ENCODE data around the gene AHCYL2. TPM values are rescaled to one million over a fixed set of nuclear protein-coding genes. Genes with fewer than 3 reads are reported as not detected.
A peak's percentile ranks its signal among the peaks of the same experiment; 100 is the strongest.

The AHCYL2 gene
- total and polyA plus RNA-seq, 2 experiments from 2014 or later: 7.8 to 29.4 TPM

DNA sequence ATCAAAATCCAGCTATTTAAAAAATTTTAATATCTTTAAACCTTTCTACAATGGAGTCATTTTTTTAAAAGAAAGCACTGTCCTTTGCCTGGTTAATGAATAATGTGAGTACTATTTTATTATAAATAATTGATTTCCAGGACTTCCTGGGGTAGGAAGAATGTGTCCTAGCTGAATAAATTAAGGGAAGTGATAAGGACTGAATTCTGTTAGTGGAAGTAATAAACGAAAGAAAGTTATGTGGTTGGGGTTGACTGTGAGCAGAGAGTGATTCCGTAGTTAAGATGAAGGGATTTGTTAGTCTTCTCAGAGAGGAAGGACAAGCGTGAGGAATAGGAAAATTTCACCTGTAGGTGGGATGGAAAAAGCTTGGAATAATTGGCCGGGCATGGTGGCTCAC is 59.1 kb downstream of the AHCYL2 start (continued):
- TF ChIP-seq, protein P1, sequence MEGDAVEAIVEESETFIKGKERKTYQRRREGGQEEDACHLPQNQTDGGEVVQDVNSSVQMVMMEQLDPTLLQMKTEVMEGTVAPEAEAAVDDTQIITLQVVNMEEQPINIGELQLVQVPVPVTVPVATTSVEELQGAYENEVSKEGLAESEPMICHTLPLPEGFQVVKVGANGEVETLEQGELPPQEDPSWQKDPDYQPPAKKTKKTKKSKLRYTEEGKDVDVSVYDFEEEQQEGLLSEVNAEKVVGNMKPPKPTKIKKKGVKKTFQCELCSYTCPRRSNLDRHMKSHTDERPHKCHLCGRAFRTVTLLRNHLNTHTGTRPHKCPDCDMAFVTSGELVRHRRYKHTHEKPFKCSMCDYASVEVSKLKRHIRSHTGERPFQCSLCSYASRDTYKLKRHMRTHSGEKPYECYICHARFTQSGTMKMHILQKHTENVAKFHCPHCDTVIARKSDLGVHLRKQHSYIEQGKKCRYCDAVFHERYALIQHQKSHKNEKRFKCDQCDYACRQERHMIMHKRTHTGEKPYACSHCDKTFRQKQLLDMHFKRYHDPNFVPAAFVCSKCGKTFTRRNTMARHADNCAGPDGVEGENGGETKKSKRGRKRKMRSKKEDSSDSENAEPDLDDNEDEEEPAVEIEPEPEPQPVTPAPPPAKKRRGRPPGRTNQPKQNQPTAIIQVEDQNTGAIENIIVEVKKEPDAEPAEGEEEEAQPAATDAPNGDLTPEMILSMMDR (conservative IDR thresholded peaks at IDR 0.05; ENCODE audit: low read depth in 2 of 2): no peak
- TF ChIP-seq POLR2AphosphoS5 (IDR thresholded peaks at IDR 0.05; ENCODE audit: low read depth) (no peak), JUNB (IDR thresholded peaks at IDR 0.05; ENCODE audit: unreplicated experiment) (no peak)
- TF ChIP-seq, protein P2, sequence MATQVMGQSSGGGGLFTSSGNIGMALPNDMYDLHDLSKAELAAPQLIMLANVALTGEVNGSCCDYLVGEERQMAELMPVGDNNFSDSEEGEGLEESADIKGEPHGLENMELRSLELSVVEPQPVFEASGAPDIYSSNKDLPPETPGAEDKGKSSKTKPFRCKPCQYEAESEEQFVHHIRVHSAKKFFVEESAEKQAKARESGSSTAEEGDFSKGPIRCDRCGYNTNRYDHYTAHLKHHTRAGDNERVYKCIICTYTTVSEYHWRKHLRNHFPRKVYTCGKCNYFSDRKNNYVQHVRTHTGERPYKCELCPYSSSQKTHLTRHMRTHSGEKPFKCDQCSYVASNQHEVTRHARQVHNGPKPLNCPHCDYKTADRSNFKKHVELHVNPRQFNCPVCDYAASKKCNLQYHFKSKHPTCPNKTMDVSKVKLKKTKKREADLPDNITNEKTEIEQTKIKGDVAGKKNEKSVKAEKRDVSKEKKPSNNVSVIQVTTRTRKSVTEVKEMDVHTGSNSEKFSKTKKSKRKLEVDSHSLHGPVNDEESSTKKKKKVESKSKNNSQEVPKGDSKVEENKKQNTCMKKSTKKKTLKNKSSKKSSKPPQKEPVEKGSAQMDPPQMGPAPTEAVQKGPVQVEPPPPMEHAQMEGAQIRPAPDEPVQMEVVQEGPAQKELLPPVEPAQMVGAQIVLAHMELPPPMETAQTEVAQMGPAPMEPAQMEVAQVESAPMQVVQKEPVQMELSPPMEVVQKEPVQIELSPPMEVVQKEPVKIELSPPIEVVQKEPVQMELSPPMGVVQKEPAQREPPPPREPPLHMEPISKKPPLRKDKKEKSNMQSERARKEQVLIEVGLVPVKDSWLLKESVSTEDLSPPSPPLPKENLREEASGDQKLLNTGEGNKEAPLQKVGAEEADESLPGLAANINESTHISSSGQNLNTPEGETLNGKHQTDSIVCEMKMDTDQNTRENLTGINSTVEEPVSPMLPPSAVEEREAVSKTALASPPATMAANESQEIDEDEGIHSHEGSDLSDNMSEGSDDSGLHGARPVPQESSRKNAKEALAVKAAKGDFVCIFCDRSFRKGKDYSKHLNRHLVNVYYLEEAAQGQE (IDR thresholded peaks at IDR 0.05; ENCODE audit: unreplicated experiment): no peak

DNA sequence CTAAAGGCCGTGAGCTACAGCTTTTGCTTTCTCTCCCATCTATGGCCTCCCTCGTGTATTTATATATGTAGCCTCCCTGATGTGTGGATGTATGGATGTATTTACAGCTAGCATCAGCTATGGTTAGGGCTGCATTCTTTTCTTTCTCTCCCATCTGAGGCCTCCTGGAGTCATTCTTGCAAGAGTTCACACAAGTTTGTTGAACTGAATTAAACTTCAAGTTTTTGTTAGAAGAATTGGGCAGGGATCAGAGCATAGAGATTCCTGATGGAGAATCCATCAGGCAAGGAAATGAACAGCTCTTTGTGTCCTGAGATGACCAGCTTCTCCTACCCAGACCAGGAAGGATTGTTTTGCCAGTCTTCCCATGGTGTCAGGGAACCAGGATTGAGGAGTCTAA is 60.3 kb downstream of the AHCYL2 start:
- Mint-ChIP-seq H3K9me3 (no peaks in the 10 kb centered on the region), H3K4me3 (no peak overlapping the region), H3K4me1 (peaks cover 23% of the 10 kb centered on the region), H3K27me3 (ENCODE audit: insufficient read depth, low read depth, poor library complexity) (peaks cover 2% of the 10 kb centered on the region), H3K27ac (no peak overlapping the region), H3K36me3 (ENCODE audit: low read depth) (peaks cover 5% of the 10 kb centered on the region; the same call in 2 of the 3 replicates)
- TF ChIP-seq, protein P2 (IDR thresholded peaks at IDR 0.05; ENCODE audit: unreplicated experiment): no peak
- TF ChIP-seq, protein P3, sequence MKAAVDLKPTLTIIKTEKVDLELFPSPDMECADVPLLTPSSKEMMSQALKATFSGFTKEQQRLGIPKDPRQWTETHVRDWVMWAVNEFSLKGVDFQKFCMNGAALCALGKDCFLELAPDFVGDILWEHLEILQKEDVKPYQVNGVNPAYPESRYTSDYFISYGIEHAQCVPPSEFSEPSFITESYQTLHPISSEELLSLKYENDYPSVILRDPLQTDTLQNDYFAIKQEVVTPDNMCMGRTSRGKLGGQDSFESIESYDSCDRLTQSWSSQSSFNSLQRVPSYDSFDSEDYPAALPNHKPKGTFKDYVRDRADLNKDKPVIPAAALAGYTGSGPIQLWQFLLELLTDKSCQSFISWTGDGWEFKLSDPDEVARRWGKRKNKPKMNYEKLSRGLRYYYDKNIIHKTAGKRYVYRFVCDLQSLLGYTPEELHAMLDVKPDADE (IDR thresholded peaks at IDR 0.05): no peak
- TF ChIP-seq JUNB (IDR thresholded peaks at IDR 0.05; ENCODE audit: unreplicated experiment) (no peak), EZH2 (IDR thresholded peaks at IDR 0.05; ENCODE audit: low read depth, unreplicated experiment) (no peak), ZNF331 (CRISPR knock-in tag; IDR thresholded peaks at IDR 0.05; ENCODE audit: low read depth) (no peak)
- TF ChIP-seq, protein P1 (conservative IDR thresholded peaks at IDR 0.05; ENCODE audit: low read depth in 2 of 2): no peak
- ATAC-seq: 0 out of 3 replicates have a peak, but pooled peaks have one; percentile 24
- peaks cover 19% of the 10 kb centered on the region for H3K4me1 ChIP-seq (ENCODE audit: insufficient read depth)
- no peaks in the 10 kb centered on the region for H3K36me3 ChIP-seq (ENCODE audit: insufficient read depth)
- no peak overlapping the region for H2AFZ ChIP-seq
- H3K4me2 ChIP-seq: no peak overlapping the region
- H4K20me1 ChIP-seq (replicated peaks; ENCODE audit: insufficient read depth): 0 out of 2 replicates have a peak, but pooled peaks cover 4% of the 10 kb centered on the region
- H3K27ac ChIP-seq (ENCODE audit: low read depth): peak overlapping the region; percentile 43; the same call in 1 of the 2 replicates
- no peak overlapping the region for H3K4me3 ChIP-seq
- no peaks in the 10 kb centered on the region for H3K79me2 ChIP-seq (replicated peaks; ENCODE audit: insufficient read depth)
- no peak for DNase-seq (ENCODE audit: low spot score)
- H3F3A ChIP-seq (replicated peaks; ENCODE audit: low read depth): no peaks in the 10 kb centered on the region
- H3K27me3 ChIP-seq (ENCODE audit: insufficient read depth): no peaks in the 10 kb centered on the region
- H3K9me2 ChIP-seq (ENCODE audit: insufficient read depth): no peaks in the 10 kb centered on the region

Measured in GM23338 (cell line).